Coronary artery (tissue), 2 donors: ENCODE data around the gene PPFIA2.

ENCODE experiments used
- DNase-seq: peaks from one replicate; pipeline ENCODE4 v3.0.0-alpha.2; 2017; ENCODE audit warnings: low spot score
- H3K27ac ChIP-seq, 2 donors: fragments of 200-600 bp; sonication (generic); one replicate each; pipeline ENCODE4 v1.5.1; 2016 to 2019
- H3K4me3 ChIP-seq: fragments of 200-600 bp; sonication (generic); 2 replicates; pipeline ENCODE4 v1.5.1; 2016; ENCODE audit warnings: mild to moderate bottlenecking, moderate library complexity
- CTCF ChIP-seq: fragments of 200-600 bp; sonication (generic); IDR thresholded peaks from one replicate; pipeline ENCODE4 v1.5.1; 2019; ENCODE audit warnings: antibody characterized with exemption

The PPFIA2 gene

GRCh38 chr12:81722004-81722403 is 37.1 kb downstream of the PPFIA2 start:
- no peak for TF ChIP-seq CTCF

GRCh38 chr12:81718616-81719015 is 40.5 kb downstream of the PPFIA2 start:
- H3K27ac ChIP-seq, result no peak overlapping the region
- no peak for TF ChIP-seq CTCF
- DNase-seq, result no peak
- no peak overlapping the region for H3K4me3 ChIP-seq

More at GRCh38 chr12:81722004-81722403, 37.1 kb downstream of the PPFIA2 start:
- no peak for DNase-seq
- Histone ChIP-seq H3K27ac (no peak overlapping the region), H3K4me3 (no peak overlapping the region)

- H3K4me3 ChIP-seq, result no peak overlapping the region
- no peak for TF ChIP-seq CTCF
- no peak for DNase-seq
- H3K27ac ChIP-seq, result no peak overlapping the region
These were observed 46.6 kb downstream of the PPFIA2 start for GRCh38 chr12:81712536-81712935.

DNA sequence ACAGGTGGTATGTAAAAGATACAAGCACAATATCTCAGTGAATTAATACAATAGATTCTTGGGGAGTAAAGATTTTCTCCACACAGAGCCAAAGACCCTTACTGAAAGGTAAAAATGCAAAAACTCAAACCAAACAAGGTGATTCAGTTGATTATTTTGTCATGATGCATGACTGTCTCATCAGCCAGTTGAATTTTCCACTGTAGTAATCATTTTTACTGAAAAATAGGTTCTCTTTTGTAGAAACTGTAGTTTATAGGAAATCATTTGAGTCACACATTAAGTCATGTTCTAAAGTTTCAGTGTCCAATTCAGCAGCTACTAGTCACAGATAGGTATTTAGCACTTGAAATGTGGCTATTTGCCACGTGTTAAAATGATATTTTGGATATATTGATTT is 53.6 kb downstream of the PPFIA2 start:
- no peak for TF ChIP-seq CTCF
- Histone ChIP-seq H3K4me3 (no peak overlapping the region), H3K27ac (no peak overlapping the region)
- DNase-seq, result no peak

DNA sequence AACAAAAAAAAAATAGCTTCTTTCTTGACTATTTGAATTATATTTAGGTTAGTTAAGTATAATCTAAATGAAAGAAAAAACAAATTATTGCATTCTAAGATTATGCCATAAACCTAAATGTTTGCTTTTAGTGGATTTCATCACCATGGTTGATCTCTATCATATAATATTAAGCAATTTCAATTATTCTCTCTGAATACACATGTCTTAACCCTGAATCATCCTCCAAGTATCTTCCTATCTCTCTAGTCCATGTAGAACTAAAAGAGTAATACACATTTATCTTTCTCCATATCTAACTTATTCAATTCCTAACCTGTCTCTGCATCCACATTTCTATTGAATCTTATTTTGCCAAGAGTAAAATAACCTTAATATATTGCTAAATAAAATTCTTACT is 59.6 kb downstream of the PPFIA2 start:
- TF ChIP-seq CTCF, result no peak
- H3K4me3 ChIP-seq, result no peak overlapping the region
- DNase-seq, result no peak
- no peak overlapping the region for H3K27ac ChIP-seq

- TF ChIP-seq CTCF, result no peak
- Histone ChIP-seq H3K4me3 (no peak overlapping the region), H3K27ac (no peak overlapping the region)
- DNase-seq, result no peak
These were observed 67.1 kb downstream of the PPFIA2 start for GRCh38 chr12:81692008-81692407.

DNA sequence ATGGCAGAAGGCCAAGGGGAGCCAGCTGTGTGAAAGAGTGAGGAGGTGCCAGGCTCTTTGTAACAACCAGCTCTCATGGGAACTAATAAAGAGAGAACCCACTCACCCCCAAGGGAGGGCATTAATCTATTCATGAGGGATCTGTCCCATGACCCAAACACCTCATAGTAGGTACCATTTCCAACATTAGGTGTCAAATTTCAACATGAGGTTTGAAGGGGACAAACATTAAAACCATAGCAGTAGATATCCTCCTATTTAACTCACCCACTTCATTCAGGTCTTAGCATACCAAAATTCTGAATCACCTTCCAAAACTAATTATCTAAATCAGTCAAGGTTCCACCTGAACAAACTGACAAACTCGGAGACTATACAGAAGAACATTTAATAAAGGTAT is 75.3 kb downstream of the PPFIA2 start:
- H3K27ac ChIP-seq, result no peak overlapping the region
- no peak for TF ChIP-seq CTCF
- no peak for DNase-seq

More for the DNA sequence above, 75.3 kb downstream of the PPFIA2 start:
- no peak overlapping the region for H3K4me3 ChIP-seq
